ENCODE data around the gene LEFTY1. TPM values are rescaled to one million over a fixed set of nuclear protein-coding genes. Genes with fewer than 3 reads are reported as not detected.

Gene LEFTY1
- total RNA-seq, 4 donors from 2014 or later, result 1.5 to 15.6 (median 5.6) TPM

DNA sequence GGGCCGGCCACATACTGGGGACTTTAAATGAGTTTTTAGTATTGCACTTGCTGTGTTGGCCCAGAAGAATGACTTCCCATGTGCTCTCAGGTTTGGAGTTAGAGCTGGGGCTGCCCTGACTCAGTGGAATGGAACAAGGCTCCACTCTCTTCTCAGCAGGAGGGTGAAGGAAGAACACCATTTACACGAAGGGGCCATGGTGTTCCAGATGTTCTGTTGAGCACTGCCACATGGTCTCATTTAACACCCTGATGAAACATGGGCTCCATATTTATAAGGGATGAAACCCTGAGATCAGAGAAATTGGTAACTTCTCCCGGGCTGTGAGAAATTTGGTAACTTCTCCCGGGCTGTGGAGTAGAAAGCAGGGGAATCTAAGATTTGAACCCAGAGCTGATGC is 29.3 kb upstream of the LEFTY1 start:
- peaks cover 0 to 16% (median 0%) of the 10 kb centered on the region in 3 donors for H3K36me3 ChIP-seq

DNA sequence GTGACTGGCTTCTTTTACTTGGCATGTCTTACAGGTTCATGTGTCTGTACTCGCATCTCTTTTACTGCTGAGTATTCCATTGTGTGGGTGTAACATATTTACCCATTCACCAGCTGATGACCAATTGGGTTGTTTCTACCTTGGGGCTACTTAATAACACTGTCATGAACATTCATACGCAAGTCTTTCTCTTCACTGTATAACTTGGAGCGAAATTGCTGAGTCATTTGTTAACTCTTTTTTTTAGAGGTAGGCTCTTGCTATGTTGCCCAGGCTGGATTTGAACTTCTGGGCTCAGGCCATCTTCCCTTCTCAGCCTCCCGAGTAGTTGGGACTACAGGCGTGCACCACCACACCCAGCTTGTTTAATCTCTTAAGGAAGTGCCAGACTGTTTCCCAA is 28.6 kb upstream of the LEFTY1 start:
- Histone ChIP-seq H3K36me3 (peaks cover 0 to 16% (median 0%) of the 10 kb centered on the region in 3 donors), H3K27me3 (no peaks in the 10 kb centered on the region), H3K27ac (no peak overlapping the region), H3K9me3 (no peaks in the 10 kb centered on the region), H3K4me3 (no peak overlapping the region), H3K4me1 (peaks cover 0 to 7% (median 0%) of the 10 kb centered on the region in 4 donors)
- no peak for TF ChIP-seq POLR2A (IDR thresholded peaks at IDR 0.05)
- TF ChIP-seq, protein P1, sequence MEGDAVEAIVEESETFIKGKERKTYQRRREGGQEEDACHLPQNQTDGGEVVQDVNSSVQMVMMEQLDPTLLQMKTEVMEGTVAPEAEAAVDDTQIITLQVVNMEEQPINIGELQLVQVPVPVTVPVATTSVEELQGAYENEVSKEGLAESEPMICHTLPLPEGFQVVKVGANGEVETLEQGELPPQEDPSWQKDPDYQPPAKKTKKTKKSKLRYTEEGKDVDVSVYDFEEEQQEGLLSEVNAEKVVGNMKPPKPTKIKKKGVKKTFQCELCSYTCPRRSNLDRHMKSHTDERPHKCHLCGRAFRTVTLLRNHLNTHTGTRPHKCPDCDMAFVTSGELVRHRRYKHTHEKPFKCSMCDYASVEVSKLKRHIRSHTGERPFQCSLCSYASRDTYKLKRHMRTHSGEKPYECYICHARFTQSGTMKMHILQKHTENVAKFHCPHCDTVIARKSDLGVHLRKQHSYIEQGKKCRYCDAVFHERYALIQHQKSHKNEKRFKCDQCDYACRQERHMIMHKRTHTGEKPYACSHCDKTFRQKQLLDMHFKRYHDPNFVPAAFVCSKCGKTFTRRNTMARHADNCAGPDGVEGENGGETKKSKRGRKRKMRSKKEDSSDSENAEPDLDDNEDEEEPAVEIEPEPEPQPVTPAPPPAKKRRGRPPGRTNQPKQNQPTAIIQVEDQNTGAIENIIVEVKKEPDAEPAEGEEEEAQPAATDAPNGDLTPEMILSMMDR (IDR thresholded peaks at IDR 0.05), result no peak
- DNase-seq, result no peak

More for the DNA sequence above, 29.3 kb upstream of the LEFTY1 start:
- Histone ChIP-seq H3K27me3 (no peaks in the 10 kb centered on the region), H3K4me3 (no peak overlapping the region), H3K9me3 (no peaks in the 10 kb centered on the region), H3K4me1 (peaks cover 0 to 14% (median 3%) of the 10 kb centered on the region in 4 donors), H3K27ac (no peak overlapping the region)
- no peak for DNase-seq
- TF ChIP-seq POLR2A (IDR thresholded peaks at IDR 0.05), result no peak
- TF ChIP-seq, protein P1 (IDR thresholded peaks at IDR 0.05), result no peak

DNA sequence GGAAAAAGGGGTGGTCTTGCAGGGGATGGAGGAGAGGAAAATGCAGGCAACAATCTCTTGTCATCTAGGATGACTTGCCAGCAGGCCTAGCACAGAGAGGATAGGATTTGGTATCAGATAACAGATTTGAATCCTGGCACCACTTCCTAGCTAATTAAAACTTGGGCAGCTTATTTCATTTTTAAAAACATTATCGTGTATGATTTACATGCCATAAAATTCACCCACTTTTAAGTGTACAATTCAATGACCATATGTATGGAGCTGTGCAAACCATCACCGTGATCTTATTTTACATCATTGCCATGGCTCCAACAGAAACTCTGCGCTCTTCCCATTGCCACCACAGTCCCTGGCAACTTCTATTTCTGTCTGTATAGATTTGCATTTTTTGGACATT is 28.2 kb upstream of the LEFTY1 start:
- peaks cover 0 to 16% (median 0%) of the 10 kb centered on the region in 3 donors for H3K36me3 ChIP-seq
- TF ChIP-seq, protein P1 (IDR thresholded peaks at IDR 0.05), result no peak
- no peak for TF ChIP-seq POLR2A (IDR thresholded peaks at IDR 0.05)

DNA sequence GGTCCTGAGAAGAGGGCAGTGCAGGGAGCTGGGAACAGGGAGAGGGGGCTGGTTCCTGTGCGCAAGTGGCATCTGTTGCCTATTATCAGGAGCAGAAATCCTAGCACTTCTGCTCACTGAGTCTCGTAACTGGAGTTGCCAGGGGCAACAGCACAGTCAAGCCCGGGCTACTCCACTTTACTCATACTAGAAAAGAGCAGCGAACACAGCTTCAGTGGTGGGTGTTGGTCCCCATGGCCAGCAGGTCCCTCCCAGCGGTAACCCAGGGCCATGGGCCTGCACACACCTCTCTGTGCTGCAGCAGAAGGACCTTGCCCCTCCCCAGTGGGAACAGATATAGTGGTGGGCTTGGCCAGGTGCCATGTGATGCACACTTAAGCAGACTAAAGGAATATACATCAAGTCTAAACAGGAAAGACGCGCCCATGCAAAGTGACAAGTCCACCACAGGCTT is 26.6 kb upstream of the LEFTY1 start:
- Histone ChIP-seq H3K4me1 (peaks cover 0 to 11% (median 3%) of the 10 kb centered on the region in 4 donors), H3K4me3 (no peak overlapping the region), H3K9me3 (no peaks in the 10 kb centered on the region), H3K27me3 (no peaks in the 10 kb centered on the region), H3K36me3 (peaks cover 0 to 3% (median 0%) of the 10 kb centered on the region in 3 donors), H3K27ac (no peak overlapping the region)
- no peak for TF ChIP-seq POLR2A (IDR thresholded peaks at IDR 0.05)
- TF ChIP-seq, protein P1 (IDR thresholded peaks at IDR 0.05), result no peak
- DNase-seq, result no peak

More for the DNA sequence above, 28.2 kb upstream of the LEFTY1 start:
- H3K9me3 ChIP-seq, result no peaks in the 10 kb centered on the region
- no peak overlapping the region for H3K27ac ChIP-seq
- no peak overlapping the region for H3K4me3 ChIP-seq
- no peaks in the 10 kb centered on the region for H3K27me3 ChIP-seq
- no peak for DNase-seq
- H3K4me1 ChIP-seq, result peaks cover 0 to 6% (median 0%) of the 10 kb centered on the region in 4 donors

DNA sequence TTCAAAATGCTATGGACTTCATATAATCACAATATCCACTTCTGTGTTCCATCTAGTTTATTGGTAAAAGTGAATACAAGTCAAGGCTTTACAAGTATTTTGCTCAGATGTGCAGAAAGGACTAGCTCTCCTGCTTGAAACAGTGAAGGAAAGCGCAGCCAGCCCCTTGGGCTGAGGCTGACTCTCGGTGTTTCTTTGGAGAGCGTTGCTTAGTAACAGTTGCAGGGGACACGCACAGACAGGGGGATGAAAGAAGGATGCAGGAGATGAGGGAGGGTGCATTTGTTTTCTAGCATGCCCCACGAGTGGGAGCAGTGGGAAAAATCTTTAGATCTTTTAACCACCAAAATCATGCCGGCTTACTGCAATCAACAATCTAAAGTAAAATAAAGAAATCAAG is 26.0 kb upstream of the LEFTY1 start:
- DNase-seq, result no peak
- Histone ChIP-seq H3K4me3 (no peak overlapping the region), H3K9me3 (no peaks in the 10 kb centered on the region), H3K36me3 (peaks cover 0 to 3% (median 0%) of the 10 kb centered on the region in 3 donors), H3K27me3 (no peaks in the 10 kb centered on the region), H3K4me1 (peaks cover 0 to 7% (median 3%) of the 10 kb centered on the region in 4 donors), H3K27ac (no peak overlapping the region)
- no peak for TF ChIP-seq POLR2A (IDR thresholded peaks at IDR 0.05)
- TF ChIP-seq, protein P1 (IDR thresholded peaks at IDR 0.05), result no peak

All from Peyer's patch (tissue), 4 donors.